ENCODE measurements around the gene OBSCN.

GRCh38 chr1:228391411-228392020, 183.7 kb downstream of the OBSCN start:
- no peak for TF ChIP-seq CTCF (IDR thresholded peaks at IDR 0.05)
- TF ChIP-seq POLR2A (IDR thresholded peaks at IDR 0.05): no peak
